HEK293 (cell line): ENCODE results near the gene HDGF.

ENCODE experiments used
- BCL11A ChIP-seq: fragments of 450-650 bp; formaldehyde crosslinking; IDR thresholded peaks from 2 replicates; pipeline ENCODE4 v1.5.1; 2016; ENCODE audit warnings: low read depth, missing biosample characterization, missing genetic modification characterization
- GLI4 ChIP-seq: fragments of 450-650 bp; formaldehyde crosslinking; IDR thresholded peaks from 2 replicates; pipeline ENCODE4 v1.5.1; 2016; ENCODE audit warnings: missing biosample characterization, missing genetic modification characterization
- GLIS1 ChIP-seq: fragments of 450-650 bp; formaldehyde crosslinking; IDR thresholded peaks from 2 replicates; pipeline ENCODE4 v1.5.1; 2016; ENCODE audit warnings: missing biosample characterization, missing genetic modification characterization
- GLIS2 ChIP-seq: fragments of 450-650 bp; formaldehyde crosslinking; IDR thresholded peaks from 2 replicates; pipeline ENCODE4 v1.5.1; 2016; ENCODE audit warnings: missing biosample characterization, missing genetic modification characterization
- KLF16 ChIP-seq: fragments of 450-650 bp; formaldehyde crosslinking; IDR thresholded peaks from 2 replicates; pipeline ENCODE4 v1.5.1; 2017; ENCODE audit warnings: missing biosample characterization, missing genetic modification characterization
- OSR2 ChIP-seq: fragments of 450-650 bp; formaldehyde crosslinking; IDR thresholded peaks from 2 replicates; pipeline ENCODE4 v1.5.1; 2016; ENCODE audit warnings: missing biosample characterization, missing genetic modification characterization
- REPIN1 ChIP-seq: fragments of 450-650 bp; formaldehyde crosslinking; IDR thresholded peaks from 2 replicates; pipeline ENCODE4 v1.5.1; 2017; ENCODE audit warnings: missing biosample characterization, missing genetic modification characterization, low read depth
- SCRT2 ChIP-seq: fragments of 450-650 bp; formaldehyde crosslinking; IDR thresholded peaks from 2 replicates; pipeline ENCODE4 v1.5.1; 2016; ENCODE audit warnings: missing biosample characterization, missing genetic modification characterization
- SP2 ChIP-seq: fragments of 450-650 bp; formaldehyde crosslinking; IDR thresholded peaks from 2 replicates; pipeline ENCODE4 v1.5.1; 2016; ENCODE audit warnings: missing biosample characterization, missing genetic modification characterization
- SP3 ChIP-seq: fragments of 450-650 bp; formaldehyde crosslinking; IDR thresholded peaks from 2 replicates; pipeline ENCODE4 v1.5.1; 2016; ENCODE audit warnings: missing biosample characterization, missing genetic modification characterization
- WT1 ChIP-seq: fragments of 450-650 bp; formaldehyde crosslinking; IDR thresholded peaks from 2 replicates; pipeline ENCODE4 v1.5.1; 2016; ENCODE audit warnings: missing biosample characterization, missing genetic modification characterization
- YY2 ChIP-seq: fragments of 450-650 bp; formaldehyde crosslinking; IDR thresholded peaks from 2 replicates; pipeline ENCODE4 v1.5.1; 2016; ENCODE audit warnings: missing biosample characterization, missing genetic modification characterization
- ZBTB11 ChIP-seq: fragments of 450-650 bp; formaldehyde crosslinking; conservative IDR thresholded peaks from 2 replicates; pipeline ENCODE4 v1.5.1; 2016; ENCODE audit warnings: low read depth, missing biosample characterization, missing genetic modification characterization
- ZBTB17 ChIP-seq: fragments of 450-650 bp; formaldehyde crosslinking; IDR thresholded peaks from 2 replicates; pipeline ENCODE4 v1.5.1; 2016; ENCODE audit warnings: missing biosample characterization, missing genetic modification characterization
- ZBTB21 ChIP-seq: fragments of 450-650 bp; formaldehyde crosslinking; IDR thresholded peaks from 2 replicates; pipeline ENCODE4 v1.5.1; 2017; ENCODE audit warnings: missing biosample characterization, missing genetic modification characterization
- ZBTB7A ChIP-seq: fragments of 450-650 bp; formaldehyde crosslinking; IDR thresholded peaks from 2 replicates; pipeline ENCODE4 v1.5.1; 2016; ENCODE audit warnings: low read depth, missing biosample characterization, missing genetic modification characterization
- ZNF112 ChIP-seq: fragments of 450-650 bp; formaldehyde crosslinking; IDR thresholded peaks from 2 replicates; pipeline ENCODE4 v1.5.0; 2017; ENCODE audit warnings: missing biosample characterization, missing genetic modification characterization
- ZNF157 ChIP-seq: fragments of 450-650 bp; formaldehyde crosslinking; IDR thresholded peaks from 2 replicates; pipeline ENCODE4 v1.5.1; 2016; ENCODE audit warnings: missing biosample characterization, missing genetic modification characterization
- ZNF2 ChIP-seq: fragments of 450-650 bp; formaldehyde crosslinking; IDR thresholded peaks from 2 replicates; pipeline ENCODE4 v1.5.1; 2016; ENCODE audit warnings: missing biosample characterization, missing genetic modification characterization
- ZNF202 ChIP-seq: fragments of 450-650 bp; formaldehyde crosslinking; IDR thresholded peaks from 2 replicates; pipeline ENCODE4 v1.5.1; 2016; ENCODE audit warnings: missing biosample characterization, missing genetic modification characterization, borderline replicate concordance
- ZNF266 ChIP-seq: fragments of 450-650 bp; formaldehyde crosslinking; IDR thresholded peaks from 2 replicates; pipeline ENCODE4 v1.5.1; 2016; ENCODE audit warnings: missing biosample characterization, missing genetic modification characterization, low read depth
- ZNF324 ChIP-seq: fragments of 450-650 bp; formaldehyde crosslinking; IDR thresholded peaks from 2 replicates; pipeline ENCODE4 v1.5.1; 2016; ENCODE audit warnings: missing biosample characterization, missing genetic modification characterization
- ZNF335 ChIP-seq: fragments of 450-650 bp; formaldehyde crosslinking; conservative IDR thresholded peaks from 2 replicates; pipeline ENCODE4 v1.5.1; 2016; ENCODE audit warnings: missing biosample characterization, missing genetic modification characterization
- ZNF544 ChIP-seq: fragments of 450-650 bp; formaldehyde crosslinking; IDR thresholded peaks from 2 replicates; pipeline ENCODE4 v1.5.0; 2017; ENCODE audit warnings: missing biosample characterization, missing genetic modification characterization
- ZNF549 ChIP-seq: fragments of 450-650 bp; IDR thresholded peaks from 2 replicates; pipeline ENCODE4 v1.5.1; 2018; ENCODE audit warnings: missing biosample characterization, missing genetic modification characterization, mild to moderate bottlenecking, inconsistent platforms, moderate library complexity
- ZNF654 ChIP-seq: fragments of 450-650 bp; formaldehyde crosslinking; IDR thresholded peaks from 2 replicates; pipeline ENCODE4 v1.5.1; 2016; ENCODE audit warnings: low read depth, missing biosample characterization, missing genetic modification characterization
- ZNF658 ChIP-seq: fragments of 450-650 bp; formaldehyde crosslinking; IDR thresholded peaks from 2 replicates; pipeline ENCODE4; 2016; ENCODE audit warnings: missing biosample characterization, missing genetic modification characterization
- ZNF677 ChIP-seq: fragments of 450-650 bp; IDR thresholded peaks from 2 replicates; pipeline ENCODE4 v1.5.0; 2018; ENCODE audit warnings: missing biosample characterization, mild to moderate bottlenecking, missing genetic modification characterization, moderate library complexity
- ZNF76 ChIP-seq: fragments of 450-650 bp; formaldehyde crosslinking; IDR thresholded peaks from 2 replicates; pipeline ENCODE4; 2016; ENCODE audit warnings: low read depth, missing biosample characterization, missing genetic modification characterization, borderline replicate concordance
- ZNF768 ChIP-seq: fragments of 450-650 bp; formaldehyde crosslinking; IDR thresholded peaks from 2 replicates; pipeline ENCODE4 v1.5.1; 2018; ENCODE audit warnings: missing biosample characterization, mild to moderate bottlenecking, missing genetic modification characterization
- ZNF791 ChIP-seq: fragments of 450-650 bp; formaldehyde crosslinking; IDR thresholded peaks from 2 replicates; pipeline ENCODE4 v1.5.1; 2016; ENCODE audit warnings: missing biosample characterization, missing genetic modification characterization
- TF ChIP-seq, protein P1 (sequence below): fragments of 450-650 bp; formaldehyde crosslinking; IDR thresholded peaks from 2 replicates; pipeline ENCODE4 v1.5.0; 2017; ENCODE audit warnings: missing biosample characterization, missing genetic modification characterization, borderline replicate concordance
- TF ChIP-seq, protein P2 (sequence below): fragments of 450-650 bp; formaldehyde crosslinking; IDR thresholded peaks from 2 replicates; pipeline ENCODE4 v1.5.1; 2016; ENCODE audit warnings: missing biosample characterization, missing genetic modification characterization
- TF ChIP-seq, protein P3 (sequence below): fragments of 450-650 bp; IDR thresholded peaks from 2 replicates; pipeline ENCODE4 v1.5.1; 2018; ENCODE audit warnings: missing biosample characterization, missing genetic modification characterization

Gene HDGF

DNA sequence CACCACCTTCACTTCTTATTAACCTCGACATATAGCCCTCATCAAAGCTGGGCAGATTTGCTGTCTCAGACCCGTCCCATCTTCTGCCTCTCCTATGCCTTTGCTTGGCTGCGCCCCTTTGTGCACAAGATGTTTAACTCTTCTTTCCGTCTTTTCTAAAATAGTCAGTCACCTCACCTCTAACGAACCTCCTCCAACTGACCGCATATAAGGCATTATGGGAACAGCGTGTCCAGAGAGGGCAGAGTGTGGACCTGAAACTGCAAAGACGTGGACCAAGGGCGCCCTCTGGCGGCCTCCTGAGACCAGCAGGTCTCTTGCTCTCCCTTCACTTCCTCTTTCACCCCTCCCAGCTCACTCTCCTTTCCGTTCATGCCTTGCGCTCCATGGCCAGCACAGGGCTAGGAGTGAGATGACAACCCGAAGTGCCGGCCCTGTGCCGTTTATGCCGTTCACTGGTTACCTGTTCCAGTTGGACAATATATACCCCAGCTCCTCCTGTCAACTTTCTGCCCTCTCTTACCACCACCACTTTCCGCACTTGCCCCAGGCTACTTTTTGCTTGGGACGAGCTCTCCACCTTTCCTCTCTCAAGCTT lies 25.7 kb downstream of the HDGF start (continued):
- TF ChIP-seq, protein P1, sequence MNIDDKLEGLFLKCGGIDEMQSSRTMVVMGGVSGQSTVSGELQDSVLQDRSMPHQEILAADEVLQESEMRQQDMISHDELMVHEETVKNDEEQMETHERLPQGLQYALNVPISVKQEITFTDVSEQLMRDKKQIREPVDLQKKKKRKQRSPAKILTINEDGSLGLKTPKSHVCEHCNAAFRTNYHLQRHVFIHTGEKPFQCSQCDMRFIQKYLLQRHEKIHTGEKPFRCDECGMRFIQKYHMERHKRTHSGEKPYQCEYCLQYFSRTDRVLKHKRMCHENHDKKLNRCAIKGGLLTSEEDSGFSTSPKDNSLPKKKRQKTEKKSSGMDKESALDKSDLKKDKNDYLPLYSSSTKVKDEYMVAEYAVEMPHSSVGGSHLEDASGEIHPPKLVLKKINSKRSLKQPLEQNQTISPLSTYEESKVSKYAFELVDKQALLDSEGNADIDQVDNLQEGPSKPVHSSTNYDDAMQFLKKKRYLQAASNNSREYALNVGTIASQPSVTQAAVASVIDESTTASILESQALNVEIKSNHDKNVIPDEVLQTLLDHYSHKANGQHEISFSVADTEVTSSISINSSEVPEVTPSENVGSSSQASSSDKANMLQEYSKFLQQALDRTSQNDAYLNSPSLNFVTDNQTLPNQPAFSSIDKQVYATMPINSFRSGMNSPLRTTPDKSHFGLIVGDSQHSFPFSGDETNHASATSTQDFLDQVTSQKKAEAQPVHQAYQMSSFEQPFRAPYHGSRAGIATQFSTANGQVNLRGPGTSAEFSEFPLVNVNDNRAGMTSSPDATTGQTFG (tag by site-specific recombination) = no peak
- TF ChIP-seq, protein P2, sequence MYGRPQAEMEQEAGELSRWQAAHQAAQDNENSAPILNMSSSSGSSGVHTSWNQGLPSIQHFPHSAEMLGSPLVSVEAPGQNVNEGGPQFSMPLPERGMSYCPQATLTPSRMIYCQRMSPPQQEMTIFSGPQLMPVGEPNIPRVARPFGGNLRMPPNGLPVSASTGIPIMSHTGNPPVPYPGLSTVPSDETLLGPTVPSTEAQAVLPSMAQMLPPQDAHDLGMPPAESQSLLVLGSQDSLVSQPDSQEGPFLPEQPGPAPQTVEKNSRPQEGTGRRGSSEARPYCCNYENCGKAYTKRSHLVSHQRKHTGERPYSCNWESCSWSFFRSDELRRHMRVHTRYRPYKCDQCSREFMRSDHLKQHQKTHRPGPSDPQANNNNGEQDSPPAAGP = peak; percentile 69
- TF ChIP-seq ZNF76 (tag by site-specific recombination) (peak; percentile 92), ZBTB7A (tag by site-specific recombination) (no peak), WT1 (0 out of 2 replicates have a peak, but pooled peaks have one; percentile 12), GLI4 (tag by site-specific recombination) (no peak), KLF16 (peak; percentile 52; the same call in 1 of the 2 replicates), YY2 (no peak), ZNF335 (tag by site-specific recombination) (peak; percentile 43), ZBTB21 (tag by site-specific recombination) (0 out of 2 replicates have a peak, but pooled peaks have one; percentile 33), ZNF658 (tag by site-specific recombination) (no peak), ZNF549 (tag by site-specific recombination) (no peak), SP2 (tag by site-specific recombination) (no peak), ZNF677 (tag by site-specific recombination) (no peak), SCRT2 (tag by site-specific recombination) (no peak), ZNF202 (tag by site-specific recombination) (no peak), ZNF654 (tag by site-specific recombination) (peak; percentile 94), BCL11A (tag by site-specific recombination) (peak; percentile 52; the same call in 1 of the 2 replicates), ZNF791 (tag by site-specific recombination) (no peak), ZNF112 (no peak), ZBTB11 (tag by site-specific recombination) (peak; percentile 43; the same call in 1 of the 2 replicates), ZNF2 (peak; percentile 62; the same call in 1 of the 2 replicates), SP3 (peak; percentile 34; the same call in 1 of the 2 replicates), ZNF157 (tag by site-specific recombination) (no peak), ZNF266 (tag by site-specific recombination) (no peak), ZNF544 (tag by site-specific recombination) (no peak), ZNF324 (tag by site-specific recombination) (0 out of 2 replicates have a peak, but pooled peaks have one; percentile 32), GLIS2 (tag by site-specific recombination) (no peak), GLIS1 (tag by site-specific recombination) (0 out of 2 replicates have a peak, but pooled peaks have one; percentile 5), ZNF768 (no peak), OSR2 (tag by site-specific recombination) (no peak), REPIN1 (peak; percentile 69; the same call in 1 of the 2 replicates), ZBTB17 (tag by site-specific recombination) (peak; percentile 86)
- TF ChIP-seq, protein P3, sequence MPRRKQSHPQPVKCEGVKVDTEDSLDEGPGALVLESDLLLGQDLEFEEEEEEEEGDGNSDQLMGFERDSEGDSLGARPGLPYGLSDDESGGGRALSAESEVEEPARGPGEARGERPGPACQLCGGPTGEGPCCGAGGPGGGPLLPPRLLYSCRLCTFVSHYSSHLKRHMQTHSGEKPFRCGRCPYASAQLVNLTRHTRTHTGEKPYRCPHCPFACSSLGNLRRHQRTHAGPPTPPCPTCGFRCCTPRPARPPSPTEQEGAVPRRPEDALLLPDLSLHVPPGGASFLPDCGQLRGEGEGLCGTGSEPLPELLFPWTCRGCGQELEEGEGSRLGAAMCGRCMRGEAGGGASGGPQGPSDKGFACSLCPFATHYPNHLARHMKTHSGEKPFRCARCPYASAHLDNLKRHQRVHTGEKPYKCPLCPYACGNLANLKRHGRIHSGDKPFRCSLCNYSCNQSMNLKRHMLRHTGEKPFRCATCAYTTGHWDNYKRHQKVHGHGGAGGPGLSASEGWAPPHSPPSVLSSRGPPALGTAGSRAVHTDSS (tag by site-specific recombination) = no peak
